ENCODE data around the gene RGS6.

The RGS6 gene

DNA sequence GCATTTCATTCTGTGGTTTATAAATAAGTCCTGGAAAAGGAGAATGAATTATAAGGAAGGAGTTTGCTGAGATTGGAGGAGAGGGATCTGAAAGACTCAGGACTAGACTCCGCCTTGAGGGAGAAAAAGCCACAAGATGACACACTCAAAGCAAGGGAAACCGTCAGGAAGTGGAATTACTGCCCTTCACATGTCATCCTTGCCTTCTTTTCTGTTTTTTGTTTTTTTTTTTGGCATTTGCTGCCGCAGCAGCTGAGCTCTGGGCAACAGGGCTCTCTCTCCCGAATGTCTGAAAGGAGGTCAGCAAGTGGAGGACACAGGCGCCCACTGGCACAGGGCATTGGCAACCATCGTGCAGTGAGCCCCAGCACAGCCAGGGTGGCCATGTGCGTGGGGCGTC, 616.8 kb downstream of the RGS6 start:
- no peaks in the 10 kb centered on the region for H3K27me3 ChIP-seq (ENCODE audit: control insufficient read depth, insufficient read depth, low read length)
- no peaks in the 10 kb centered on the region for H3K36me3 ChIP-seq (ENCODE audit: control insufficient read depth, insufficient read depth, low read length)
- no peak overlapping the region for H3K4me3 ChIP-seq (ENCODE audit: low read depth, low read length)
- H3K4me1 ChIP-seq (ENCODE audit: control insufficient read depth, insufficient read depth, low read length) = peaks cover 9% of the 10 kb centered on the region
- H3K9ac ChIP-seq (ENCODE audit: low read depth, low read length) = no peak overlapping the region
- no peaks in the 10 kb centered on the region for H3K9me3 ChIP-seq (ENCODE audit: control insufficient read depth, insufficient read depth, low read length)

DNA sequence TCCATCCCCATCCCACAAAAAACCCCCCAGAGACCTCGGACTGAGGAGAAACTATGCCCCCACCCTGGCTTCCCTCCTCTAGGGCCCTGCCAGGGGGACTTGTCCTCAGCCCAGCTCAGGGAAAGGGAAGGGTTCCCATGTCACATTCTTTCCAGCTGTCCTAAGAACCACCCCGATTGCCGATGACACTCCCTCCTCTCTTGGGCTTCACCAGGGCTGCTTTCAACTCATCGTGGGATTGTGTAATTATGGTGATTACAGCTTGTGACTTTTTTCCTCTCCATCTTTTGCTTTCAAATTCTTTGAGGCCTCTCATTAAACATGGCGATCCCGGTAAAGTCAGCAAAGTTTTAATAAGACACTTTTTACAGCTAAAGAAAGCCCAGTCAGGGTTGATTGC, 617.6 kb downstream of the RGS6 start:
- no peaks in the 10 kb centered on the region for H3K9me3 ChIP-seq (ENCODE audit: control insufficient read depth, insufficient read depth, low read length)
- H3K27me3 ChIP-seq (ENCODE audit: control insufficient read depth, insufficient read depth, low read length) = no peaks in the 10 kb centered on the region
- H3K36me3 ChIP-seq (ENCODE audit: control insufficient read depth, insufficient read depth, low read length) = no peaks in the 10 kb centered on the region
- H3K9ac ChIP-seq (ENCODE audit: low read depth, low read length) = no peak overlapping the region
- no peak overlapping the region for H3K4me3 ChIP-seq (ENCODE audit: low read depth, low read length)
- peaks cover 13% of the 10 kb centered on the region for H3K4me1 ChIP-seq (ENCODE audit: control insufficient read depth, insufficient read depth, low read length)

DNA sequence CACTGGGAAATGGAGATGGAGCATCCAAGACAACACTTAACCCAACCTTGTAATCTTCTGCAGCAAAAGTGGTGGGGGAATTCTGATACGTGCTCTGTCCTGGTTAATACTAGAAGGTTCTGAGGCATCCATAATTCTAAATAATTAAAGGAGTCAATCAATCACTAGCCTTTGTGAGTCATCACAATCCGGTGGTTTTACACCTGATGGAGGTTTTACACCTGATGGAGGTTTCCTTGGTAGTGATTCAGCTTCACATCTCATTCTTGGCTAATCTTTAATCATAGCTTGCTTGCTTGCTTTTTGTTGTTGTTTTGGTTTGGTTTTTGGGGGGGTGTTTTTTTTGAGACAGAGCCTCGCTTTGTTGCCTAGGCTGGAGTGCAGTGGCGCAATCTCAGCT, 618.3 kb downstream of the RGS6 start:
- peaks cover 10% of the 10 kb centered on the region for H3K4me1 ChIP-seq (ENCODE audit: control insufficient read depth, insufficient read depth, low read length)
- H3K9ac ChIP-seq (ENCODE audit: low read depth, low read length) = no peak overlapping the region
- no peaks in the 10 kb centered on the region for H3K9me3 ChIP-seq (ENCODE audit: control insufficient read depth, insufficient read depth, low read length)
- no peak overlapping the region for H3K4me3 ChIP-seq (ENCODE audit: low read depth, low read length)
- no peaks in the 10 kb centered on the region for H3K27me3 ChIP-seq (ENCODE audit: control insufficient read depth, insufficient read depth, low read length)
- H3K36me3 ChIP-seq (ENCODE audit: control insufficient read depth, insufficient read depth, low read length) = no peaks in the 10 kb centered on the region

DNA sequence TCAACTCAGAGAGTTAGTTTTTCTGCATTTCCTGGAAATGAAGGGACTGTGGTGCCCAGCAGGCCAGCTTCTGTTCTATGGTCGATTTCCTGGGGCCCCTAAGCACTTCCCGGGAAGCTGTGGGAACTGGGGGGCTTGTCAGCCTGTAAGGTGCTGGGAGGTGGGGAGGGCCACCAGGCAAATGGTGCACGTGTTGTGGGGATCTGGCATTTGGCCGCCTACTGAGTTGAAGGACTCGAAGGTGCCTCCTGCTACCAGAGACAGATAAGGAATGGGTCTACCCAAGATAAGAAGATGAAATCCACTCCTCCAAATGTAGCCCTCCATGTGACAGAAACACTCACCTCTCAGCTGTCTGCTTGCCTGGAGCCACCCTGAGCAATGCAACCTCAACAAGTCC, 620.0 kb downstream of the RGS6 start:
- no peaks in the 10 kb centered on the region for H3K9me3 ChIP-seq (ENCODE audit: control insufficient read depth, insufficient read depth, low read length)
- H3K9ac ChIP-seq (ENCODE audit: low read depth, low read length) = no peak overlapping the region
- peaks cover 10% of the 10 kb centered on the region for H3K4me1 ChIP-seq (ENCODE audit: control insufficient read depth, insufficient read depth, low read length)
- H3K4me3 ChIP-seq (ENCODE audit: low read depth, low read length) = no peak overlapping the region
- no peaks in the 10 kb centered on the region for H3K36me3 ChIP-seq (ENCODE audit: control insufficient read depth, insufficient read depth, low read length)
- H3K27me3 ChIP-seq (ENCODE audit: control insufficient read depth, insufficient read depth, low read length) = no peaks in the 10 kb centered on the region

DNA sequence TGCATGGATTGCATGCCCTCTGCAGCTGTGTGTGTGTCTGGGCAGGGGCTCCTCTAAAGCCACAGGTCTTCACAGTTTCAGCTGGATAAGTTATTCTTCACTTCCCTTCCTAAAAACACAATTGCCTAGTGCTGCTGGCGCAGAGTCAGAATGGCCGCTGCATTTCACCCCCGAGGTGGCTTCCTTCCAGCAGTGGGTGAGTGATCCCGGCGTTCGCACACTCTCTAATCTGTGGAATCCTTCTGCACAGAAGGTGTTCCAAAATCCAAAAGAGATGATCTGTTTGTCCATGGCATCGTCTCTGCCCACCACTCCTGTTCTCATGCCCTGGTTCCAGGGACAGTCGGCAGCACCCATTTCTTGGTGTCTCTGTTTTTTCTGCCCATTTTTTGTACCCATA, 620.9 kb downstream of the RGS6 start:
- Histone ChIP-seq H3K4me1 (ENCODE audit: control insufficient read depth, insufficient read depth, low read length) (peaks cover 10% of the 10 kb centered on the region), H3K9ac (ENCODE audit: low read depth, low read length) (no peak overlapping the region), H3K36me3 (ENCODE audit: control insufficient read depth, insufficient read depth, low read length) (no peaks in the 10 kb centered on the region), H3K9me3 (ENCODE audit: control insufficient read depth, insufficient read depth, low read length) (no peaks in the 10 kb centered on the region), H3K27me3 (ENCODE audit: control insufficient read depth, insufficient read depth, low read length) (no peaks in the 10 kb centered on the region), H3K4me3 (ENCODE audit: low read depth, low read length) (no peak overlapping the region)

DNA sequence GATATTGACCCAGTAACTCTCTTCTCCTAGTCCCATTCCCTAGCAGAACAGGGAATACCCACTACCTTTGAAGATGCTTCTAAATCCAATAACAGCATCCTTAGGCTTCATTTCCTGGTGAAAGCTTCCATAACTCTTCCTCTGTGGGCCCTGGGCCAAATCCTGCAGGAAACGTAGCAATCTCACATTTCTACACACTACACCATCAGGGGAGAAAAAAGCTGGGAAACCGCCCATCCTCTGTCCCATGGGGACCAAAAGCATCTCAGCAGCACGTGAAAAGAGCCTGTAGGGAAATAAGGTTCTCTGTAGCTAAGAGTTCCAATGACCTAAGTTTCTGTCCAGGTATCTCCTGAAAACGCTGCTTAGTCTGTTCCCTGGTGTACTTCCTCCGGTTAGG, 621.4 kb downstream of the RGS6 start:
- no peaks in the 10 kb centered on the region for H3K36me3 ChIP-seq (ENCODE audit: control insufficient read depth, insufficient read depth, low read length)
- no peak overlapping the region for H3K9ac ChIP-seq (ENCODE audit: low read depth, low read length)
- peaks cover 10% of the 10 kb centered on the region for H3K4me1 ChIP-seq (ENCODE audit: control insufficient read depth, insufficient read depth, low read length)
- no peaks in the 10 kb centered on the region for H3K27me3 ChIP-seq (ENCODE audit: control insufficient read depth, insufficient read depth, low read length)
- no peaks in the 10 kb centered on the region for H3K9me3 ChIP-seq (ENCODE audit: control insufficient read depth, insufficient read depth, low read length)
- no peak overlapping the region for H3K4me3 ChIP-seq (ENCODE audit: low read depth, low read length)

DNA sequence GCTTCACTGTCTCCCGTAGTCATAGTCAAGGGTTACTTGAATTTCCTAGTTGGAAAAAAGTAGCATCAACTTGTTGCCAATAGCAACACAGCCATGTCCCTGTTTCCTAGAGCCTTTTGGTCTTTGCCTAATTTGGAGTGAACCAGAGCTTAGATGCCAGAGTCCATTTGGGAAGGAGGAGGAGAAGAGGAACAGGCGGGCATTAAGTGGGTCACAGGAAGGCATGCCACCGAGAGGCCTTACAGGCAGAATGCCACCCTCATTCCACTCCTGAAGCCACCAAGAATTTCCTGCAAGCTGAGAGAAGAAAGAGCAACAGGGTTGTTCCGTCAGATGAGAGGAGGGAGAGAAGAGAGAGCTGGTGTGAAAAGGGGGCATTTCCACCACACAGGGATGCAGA, 622.2 kb downstream of the RGS6 start:
- H3K9ac ChIP-seq (ENCODE audit: low read depth, low read length) = no peak overlapping the region
- H3K9me3 ChIP-seq (ENCODE audit: control insufficient read depth, insufficient read depth, low read length) = no peaks in the 10 kb centered on the region
- no peak overlapping the region for H3K4me3 ChIP-seq (ENCODE audit: low read depth, low read length)
- no peaks in the 10 kb centered on the region for H3K27me3 ChIP-seq (ENCODE audit: control insufficient read depth, insufficient read depth, low read length)
- H3K4me1 ChIP-seq (ENCODE audit: control insufficient read depth, insufficient read depth, low read length) = peaks cover 12% of the 10 kb centered on the region
- H3K36me3 ChIP-seq (ENCODE audit: control insufficient read depth, insufficient read depth, low read length) = no peaks in the 10 kb centered on the region

DNA sequence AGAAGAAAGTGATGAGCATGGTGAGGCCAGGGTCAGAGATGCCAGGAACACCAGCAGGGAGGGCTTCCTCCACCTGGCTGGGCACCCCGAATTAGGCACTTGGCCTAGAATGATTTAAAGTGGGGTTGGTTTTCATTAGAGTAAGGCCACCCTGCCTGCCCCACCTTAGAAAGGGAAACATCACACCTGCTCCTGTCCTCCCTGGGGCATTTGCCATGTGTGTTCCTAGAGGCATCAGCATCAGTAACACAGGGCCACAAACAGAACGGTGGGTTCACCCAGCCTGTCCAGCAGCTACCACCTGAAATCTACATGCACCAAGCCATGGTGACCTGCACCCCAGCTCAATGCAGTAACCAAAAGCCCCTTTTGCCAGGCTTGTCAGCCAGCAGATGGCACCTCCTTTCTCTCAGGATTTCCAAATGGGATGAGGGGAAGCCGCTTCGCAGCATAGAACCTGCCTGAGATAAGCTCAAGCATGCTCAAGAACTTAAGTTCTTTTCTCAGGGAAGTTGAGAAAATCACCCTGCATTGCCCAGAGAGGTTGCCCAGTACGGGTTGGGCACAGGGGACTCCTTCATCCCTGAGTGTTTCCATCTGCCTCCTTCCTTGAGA, 622.9 kb downstream of the RGS6 start:
- Histone ChIP-seq H3K36me3 (ENCODE audit: control insufficient read depth, insufficient read depth, low read length) (no peaks in the 10 kb centered on the region), H3K9ac (ENCODE audit: low read depth, low read length) (no peak overlapping the region), H3K27me3 (ENCODE audit: control insufficient read depth, insufficient read depth, low read length) (no peaks in the 10 kb centered on the region), H3K9me3 (ENCODE audit: control insufficient read depth, insufficient read depth, low read length) (no peaks in the 10 kb centered on the region), H3K4me3 (ENCODE audit: low read depth, low read length) (no peak overlapping the region), H3K4me1 (ENCODE audit: control insufficient read depth, insufficient read depth, low read length) (peaks cover 12% of the 10 kb centered on the region)

DNA sequence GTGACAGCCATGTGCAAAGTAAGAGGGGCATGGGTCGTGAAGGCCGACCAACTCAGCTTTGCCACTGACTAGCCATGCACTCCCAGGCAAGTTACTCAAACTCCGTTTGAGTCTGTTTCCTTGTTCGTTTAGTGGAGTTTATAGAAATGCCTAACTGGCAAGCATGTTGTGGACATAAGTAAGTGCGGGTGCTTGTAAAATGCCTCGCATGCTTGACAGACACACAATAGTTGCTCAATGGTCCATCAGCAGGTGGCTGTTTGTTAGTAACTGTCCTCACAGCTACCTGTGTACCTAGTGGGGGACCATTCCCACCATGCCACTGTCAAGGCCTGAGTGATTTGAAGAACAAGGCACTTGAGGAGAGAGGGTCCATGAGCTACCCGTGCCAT, 623.4 kb downstream of the RGS6 start:
- no peaks in the 10 kb centered on the region for H3K27me3 ChIP-seq (ENCODE audit: control insufficient read depth, insufficient read depth, low read length)
- no peak overlapping the region for H3K4me3 ChIP-seq (ENCODE audit: low read depth, low read length)
- no peaks in the 10 kb centered on the region for H3K36me3 ChIP-seq (ENCODE audit: control insufficient read depth, insufficient read depth, low read length)
- H3K9ac ChIP-seq (ENCODE audit: low read depth, low read length) = no peak overlapping the region
- no peaks in the 10 kb centered on the region for H3K9me3 ChIP-seq (ENCODE audit: control insufficient read depth, insufficient read depth, low read length)
- H3K4me1 ChIP-seq (ENCODE audit: control insufficient read depth, insufficient read depth, low read length) = peaks cover 12% of the 10 kb centered on the region

DNA sequence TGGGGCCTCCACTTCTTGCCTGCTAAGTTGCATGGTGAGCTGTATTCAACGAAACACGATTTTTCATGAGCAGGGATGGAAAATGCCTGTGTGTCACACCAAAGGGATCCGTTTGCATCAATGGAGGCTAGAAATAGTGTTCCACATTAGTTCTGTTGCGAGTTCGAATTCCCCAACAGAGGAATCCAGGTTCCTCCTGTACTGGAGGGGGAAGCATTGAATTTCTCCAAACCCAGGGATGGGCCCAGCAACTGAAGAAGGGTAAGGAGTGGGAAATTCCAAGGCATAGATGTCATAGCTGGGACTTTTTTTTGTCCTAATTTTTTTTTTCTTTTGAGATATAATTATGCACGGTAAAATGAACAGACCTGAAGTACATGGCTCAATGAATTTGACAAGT, 625.4 kb downstream of the RGS6 start:
- no peaks in the 10 kb centered on the region for H3K27me3 ChIP-seq (ENCODE audit: control insufficient read depth, insufficient read depth, low read length)
- H3K36me3 ChIP-seq (ENCODE audit: control insufficient read depth, insufficient read depth, low read length) = no peaks in the 10 kb centered on the region
- H3K4me1 ChIP-seq (ENCODE audit: control insufficient read depth, insufficient read depth, low read length) = peaks cover 12% of the 10 kb centered on the region
- no peak overlapping the region for H3K4me3 ChIP-seq (ENCODE audit: low read depth, low read length)
- H3K9ac ChIP-seq (ENCODE audit: low read depth, low read length) = no peak overlapping the region
- no peaks in the 10 kb centered on the region for H3K9me3 ChIP-seq (ENCODE audit: control insufficient read depth, insufficient read depth, low read length)

DNA sequence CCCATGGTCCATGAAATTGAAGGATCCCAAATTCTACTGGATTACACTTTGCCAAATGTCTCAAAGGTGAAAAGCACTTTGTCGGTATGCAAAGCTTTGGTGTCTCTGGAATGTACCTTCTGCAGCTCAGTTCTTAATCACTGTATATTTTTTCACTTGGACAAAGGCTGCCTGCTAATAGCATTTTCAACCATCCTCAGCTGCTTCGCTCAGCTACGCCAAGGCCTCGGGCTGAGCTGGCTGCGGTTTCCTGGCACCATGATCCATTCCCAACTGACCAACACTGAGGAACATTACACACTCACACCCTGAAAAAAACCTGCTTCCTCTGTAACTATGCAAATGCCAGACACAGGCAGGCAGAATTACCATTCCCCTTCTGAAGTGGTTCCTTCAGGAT, 626.5 kb downstream of the RGS6 start:
- no peak overlapping the region for H3K9ac ChIP-seq (ENCODE audit: low read depth, low read length)
- no peak overlapping the region for H3K4me3 ChIP-seq (ENCODE audit: low read depth, low read length)
- H3K36me3 ChIP-seq (ENCODE audit: control insufficient read depth, insufficient read depth, low read length) = no peaks in the 10 kb centered on the region
- H3K27me3 ChIP-seq (ENCODE audit: control insufficient read depth, insufficient read depth, low read length) = no peaks in the 10 kb centered on the region
- H3K9me3 ChIP-seq (ENCODE audit: control insufficient read depth, insufficient read depth, low read length) = no peaks in the 10 kb centered on the region
- peaks cover 11% of the 10 kb centered on the region for H3K4me1 ChIP-seq (ENCODE audit: control insufficient read depth, insufficient read depth, low read length)

DNA sequence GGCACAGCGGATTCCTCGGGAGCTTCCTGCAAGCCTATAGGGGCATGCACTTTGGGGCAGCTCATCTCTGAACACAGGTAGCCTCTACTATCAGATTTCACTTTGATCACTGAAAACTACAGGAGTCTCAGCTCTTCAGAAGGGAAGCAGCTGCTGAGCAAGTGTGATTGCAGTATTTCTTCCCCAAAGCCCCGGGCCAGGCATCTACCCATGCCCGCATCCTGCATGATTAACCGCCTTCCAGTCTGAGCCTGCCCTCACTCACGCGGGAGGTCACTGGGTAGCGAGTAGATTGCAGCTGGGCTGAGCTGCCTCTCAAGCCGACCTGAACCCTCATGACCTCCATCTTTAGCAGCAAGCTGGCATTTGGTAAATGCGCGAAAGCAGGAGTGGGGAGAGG, 627.0 kb downstream of the RGS6 start:
- H3K27me3 ChIP-seq (ENCODE audit: control insufficient read depth, insufficient read depth, low read length) = no peaks in the 10 kb centered on the region

More for the DNA sequence above, 627.0 kb downstream of the RGS6 start:
- H3K36me3 ChIP-seq (ENCODE audit: control insufficient read depth, insufficient read depth, low read length) = no peaks in the 10 kb centered on the region
- no peak overlapping the region for H3K4me3 ChIP-seq (ENCODE audit: low read depth, low read length)
- H3K9ac ChIP-seq (ENCODE audit: low read depth, low read length) = no peak overlapping the region
- no peaks in the 10 kb centered on the region for H3K9me3 ChIP-seq (ENCODE audit: control insufficient read depth, insufficient read depth, low read length)
- H3K4me1 ChIP-seq (ENCODE audit: control insufficient read depth, insufficient read depth, low read length) = peaks cover 6% of the 10 kb centered on the region
